ENCODE measurements around the gene ZNF32. TPM values are rescaled to one million over a fixed set of nuclear protein-coding genes. Genes with fewer than 3 reads are reported as not detected.

ZNF32 gene
- total and polyA plus RNA-seq, 2 donors (not counting 1 experiment from before 2014, with no cell fraction given) = 29.0 to 29.6 TPM

GRCh38 chr10:43667317-43667731, 18.6 kb upstream of the ZNF32 start:
- Mint-ChIP-seq H3K4me3 (no peak overlapping the region), H3K9me3 (ENCODE audit: insufficient read depth) (no peaks in the 10 kb centered on the region), H3K4me1 (peaks cover 2% of the 10 kb centered on the region), H3K27ac (no peak overlapping the region), H3K27me3 (peaks cover 47% of the 10 kb centered on the region)
- POLR2A ChIA-PET = no interaction called here
- H4K20me1 ChIP-seq (ENCODE audit: control insufficient read depth, insufficient read depth, low read length, poor library complexity, severe bottlenecking) = no peaks in the 10 kb centered on the region
- no peak for ATAC-seq (ENCODE audit: low read depth)
- TF ChIP-seq EZH2 (IDR thresholded peaks at IDR 0.05; ENCODE audit: borderline replicate concordance, insufficient read depth, low read depth, low read length, poor library complexity, severe bottlenecking) = no peak
- TF ChIP-seq CTCF (IDR thresholded peaks at IDR 0.05) = no peak
- no peak overlapping the region for H3K27ac ChIP-seq (ENCODE audit: low read length in 2 of 2)
- H3K9me3 ChIP-seq (ENCODE audit: control extremely low read depth in 1 of 3, control insufficient read depth in 2 of 3, insufficient read depth in 1 of 3, low read length in 2 of 3) = peaks cover 0 to 11% (median 7%) of the 10 kb centered on the region in 3 donors
- H2AFZ ChIP-seq (ENCODE audit: insufficient read depth, low read depth, low read length, poor library complexity, severe bottlenecking) = peak overlapping the region; percentile 25
- H3K4me1 ChIP-seq (ENCODE audit: control insufficient read depth in 2 of 2, insufficient read depth in 2 of 2, low read length in 2 of 2) = peaks cover 0 to 5% of the 10 kb centered on the region in 2 donors
- DNase-seq = no peak
- intact Hi-C loops (cut with micrococcal nuclease) = no loop called here
- H3K4me2 ChIP-seq (replicated peaks; ENCODE audit: low read depth, low read length, poor library complexity, severe bottlenecking) = peak overlapping the region; percentile 39
- CTCF ChIA-PET = no interaction called here
- no peak overlapping the region for H3K9ac ChIP-seq (ENCODE audit: low read length)
- peaks cover 0 to 41% (median 5%) of the 10 kb centered on the region in 4 experiments for H3K27me3 ChIP-seq (replicated peaks in 1 of 4; ENCODE audit: control extremely low read depth in 1 of 4, control insufficient read depth in 3 of 4, insufficient read depth in 4 of 4, low read length in 3 of 4)
- 18% methylated on average over 35 of the region's 35 CpGs for WGBS (ENCODE audit: insufficient coverage)
- H3K79me2 ChIP-seq (ENCODE audit: control insufficient read depth, insufficient read depth, low read length) = no peaks in the 10 kb centered on the region
- H3K36me3 ChIP-seq (replicated peaks in 1 of 2; ENCODE audit: control extremely low read depth in 1 of 2, control insufficient read depth in 1 of 2, extremely low read depth in 1 of 2, insufficient read depth in 2 of 2, low read length in 1 of 2) = no peaks in the 10 kb centered on the region
- no peak overlapping the region for H3K4me3 ChIP-seq (ENCODE audit: control extremely low read depth in 1 of 5, extremely low read depth in 1 of 5, insufficient read depth in 1 of 5, low read depth in 2 of 5, low read length in 4 of 5)

- peaks cover 2% of the 10 kb centered on the region for H3K4me1 Mint-ChIP-seq
- no peaks in the 10 kb centered on the region for H3K9me3 Mint-ChIP-seq (ENCODE audit: insufficient read depth)
- TF ChIP-seq EZH2 (IDR thresholded peaks at IDR 0.05; ENCODE audit: borderline replicate concordance, insufficient read depth, low read depth, low read length, poor library complexity, severe bottlenecking) = no peak
- Histone ChIP-seq H3K27ac (ENCODE audit: low read length in 2 of 2) (no peak overlapping the region), H3K9ac (ENCODE audit: low read length) (no peak overlapping the region), H3K4me1 (ENCODE audit: control insufficient read depth in 2 of 2, insufficient read depth in 2 of 2, low read length in 2 of 2) (peaks cover 0 to 5% of the 10 kb centered on the region in 2 donors), H2AFZ (ENCODE audit: insufficient read depth, low read depth, low read length, poor library complexity, severe bottlenecking) (no peak overlapping the region), H4K20me1 (ENCODE audit: control insufficient read depth, insufficient read depth, low read length, poor library complexity, severe bottlenecking) (no peaks in the 10 kb centered on the region), H3K4me3 (ENCODE audit: control extremely low read depth in 1 of 5, extremely low read depth in 1 of 5, insufficient read depth in 1 of 5, low read depth in 2 of 5, low read length in 4 of 5) (no peak overlapping the region), H3K36me3 (replicated peaks in 1 of 2; ENCODE audit: control extremely low read depth in 1 of 2, control insufficient read depth in 1 of 2, extremely low read depth in 1 of 2, insufficient read depth in 2 of 2, low read length in 1 of 2) (no peaks in the 10 kb centered on the region), H3K4me2 (replicated peaks; ENCODE audit: low read depth, low read length, poor library complexity, severe bottlenecking) (no peak overlapping the region), H3K9me3 (ENCODE audit: control extremely low read depth in 1 of 3, control insufficient read depth in 2 of 3, insufficient read depth in 1 of 3, low read length in 2 of 3) (peaks cover 1 to 11% (median 7%) of the 10 kb centered on the region in 3 donors), H3K79me2 (ENCODE audit: control insufficient read depth, insufficient read depth, low read length) (no peaks in the 10 kb centered on the region), H3K27me3 (replicated peaks in 1 of 4; ENCODE audit: control extremely low read depth in 1 of 4, control insufficient read depth in 3 of 4, insufficient read depth in 4 of 4, low read length in 3 of 4) (peaks cover 0 to 33% (median 5%) of the 10 kb centered on the region in 4 experiments)
- POLR2A ChIA-PET = no interaction called here
- H3K27ac Mint-ChIP-seq = no peak overlapping the region
- DNase-seq (no peak), ATAC-seq (ENCODE audit: low read depth) (no peak)
- 37% methylated on average over 7 of the region's 9 CpGs for WGBS (ENCODE audit: insufficient coverage)
- peaks cover 51% of the 10 kb centered on the region for H3K27me3 Mint-ChIP-seq
- CTCF ChIA-PET = no interaction called here
- H3K4me3 Mint-ChIP-seq = no peak overlapping the region
- intact Hi-C loops (cut with micrococcal nuclease) = no loop called here
Measured at GRCh38 chr10:43666552-43666951, 17.9 kb upstream of the ZNF32 start.

Measured in B cell (primary cell).